Breast epithelium (tissue), 3 donors: ENCODE results near the gene DENND1C.
"Not testable (repeated sequence)": the region's sequence is repeated elsewhere in the genome, so short reads cannot be mapped to it uniquely, and the experiment has no call there.

Experiments used
- POLR2A ChIP-seq: fragments of 450-650 bp; IDR thresholded peaks from one replicate; pipeline ENCODE4 v1.6.1; 2016; ENCODE audit warnings: antibody characterized with exemption, mild to moderate bottlenecking, moderate library complexity
- POLR2AphosphoS5 ChIP-seq, 3 donors: sonication (generic); formaldehyde crosslinking; IDR thresholded peaks; one replicate each; pipeline ENCODE4 v1.6.1; 2017; ENCODE audit warnings: antibody characterized with exemption in 3 of 3

GRCh38 chr19:6428692-6429418, 52.7 kb downstream of the DENND1C start:
- not testable (repeated sequence) for TF ChIP-seq POLR2A; POLR2AphosphoS5 (IDR thresholded peaks at IDR 0.05)
